ENCODE results near the gene KDM3A.

- TF ChIP-seq CTCF (IDR thresholded peaks at IDR 0.05; ENCODE audit: insufficient read depth, low read depth, low read length) (no peak), EZH2 (IDR thresholded peaks at IDR 0.05; ENCODE audit: insufficient read depth, low read length) (no peak)
These were observed 71.7 kb downstream of the KDM3A start for GRCh38 chr2:86512892-86513291.

Measured in astrocyte (in vitro differentiated cells and primary cell).